ENCODE data around the gene CCDC186.

CCDC186 gene

DNA sequence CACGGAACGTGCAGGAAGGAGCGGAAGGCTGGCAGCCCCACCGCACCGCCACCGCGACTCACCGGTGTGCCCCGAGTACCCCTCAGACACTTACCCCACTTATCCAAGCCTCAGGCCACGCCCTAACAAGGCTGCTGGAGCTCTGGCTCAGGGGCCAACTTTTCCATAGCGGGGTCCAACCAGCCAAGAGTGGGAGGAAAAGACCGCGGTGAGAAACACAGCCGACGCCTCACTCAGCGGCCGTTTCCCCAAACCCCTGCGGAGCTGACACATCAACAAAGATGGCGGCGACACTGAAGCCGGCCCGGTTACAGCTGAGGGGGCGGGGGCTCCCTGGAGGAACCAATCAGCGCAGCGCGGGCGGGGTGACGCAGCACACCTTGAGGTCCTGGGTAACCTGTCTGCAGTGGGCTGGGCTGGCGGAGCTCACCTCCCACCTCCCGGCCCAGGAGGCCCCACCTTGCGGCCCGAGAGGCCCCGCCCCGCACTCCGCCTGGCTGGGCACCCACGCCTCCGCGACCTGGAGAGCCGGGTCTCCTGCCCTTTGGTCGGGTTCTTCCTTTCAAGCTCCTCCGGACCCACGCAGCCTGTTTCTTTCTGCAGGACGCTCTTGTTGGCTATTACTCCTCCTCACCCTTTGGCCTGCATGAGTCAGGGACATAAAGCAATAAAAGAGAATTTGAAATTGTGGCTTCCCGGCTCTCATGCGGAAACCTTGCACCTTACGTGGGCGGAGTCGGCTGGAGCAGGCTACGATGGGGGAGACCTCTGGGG is at the start of gene CCDC186:
TSS of gene CCDC186 (minus strand) at position 283 of the 774 bp plus-strand sequence. CDS start 10,935 bp downstream, outside the sequence.
- DNase-seq, result peak; percentile 92

DNA sequence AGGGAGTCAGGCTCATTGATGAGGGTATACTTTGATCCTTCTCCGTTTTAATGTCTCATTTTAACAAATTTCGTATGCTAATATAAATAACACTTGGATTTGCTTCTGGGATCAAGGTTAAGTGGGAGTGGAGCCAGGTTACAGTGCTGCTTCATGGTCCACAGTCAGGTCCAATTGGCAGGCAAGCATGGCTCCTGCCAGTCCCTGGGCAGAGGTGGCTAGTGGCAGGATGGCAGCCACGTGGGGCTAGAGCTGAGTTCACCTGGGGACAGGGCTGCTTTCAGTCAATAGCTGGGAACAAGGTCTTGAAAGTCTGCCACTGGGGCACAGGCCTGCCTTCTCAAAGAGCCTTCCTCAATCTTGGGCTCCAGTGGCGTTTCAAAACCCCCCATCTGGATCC is 49.1 kb upstream of the CCDC186 start:
- DNase-seq, result no peak

DNA sequence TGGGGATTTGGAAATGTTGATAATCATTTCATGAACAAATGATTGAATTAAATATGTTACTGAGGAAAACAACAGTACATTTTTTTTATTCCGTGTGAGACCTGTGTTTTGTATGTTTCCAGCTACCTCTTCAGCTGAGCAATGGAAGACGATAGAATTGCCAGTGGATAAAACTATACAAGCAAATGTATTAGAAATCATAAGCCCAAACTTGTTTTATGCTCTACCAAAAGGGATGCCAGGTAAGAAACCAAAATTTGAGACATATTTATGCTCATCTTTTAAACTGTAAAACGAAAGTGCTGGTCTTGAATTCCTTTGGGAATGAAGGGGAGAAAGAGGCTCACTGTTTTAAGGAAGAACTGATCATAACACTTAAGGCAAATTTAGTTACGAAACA is 47.2 kb upstream of the CCDC186 start:
- no peak for DNase-seq

DNA sequence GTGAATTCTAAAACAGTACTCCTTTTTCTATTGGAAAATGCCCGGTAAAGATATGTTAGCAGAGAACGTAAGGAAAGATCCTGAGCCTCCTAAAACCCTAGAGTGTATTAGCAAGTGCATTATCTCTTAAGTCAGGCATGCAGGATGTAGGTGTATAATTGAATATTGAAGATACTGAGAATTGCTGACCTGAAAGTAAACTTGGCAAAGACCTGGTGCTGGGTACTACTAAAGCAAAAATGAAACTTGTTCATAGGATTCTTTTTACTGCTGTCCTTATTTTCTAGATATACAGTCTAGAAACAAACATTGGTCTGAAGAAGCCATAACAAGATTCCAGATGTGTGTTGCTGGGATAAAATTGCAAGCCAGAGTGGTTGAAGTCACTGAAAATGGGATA is 46.3 kb upstream of the CCDC186 start:
- DNase-seq, result no peak

DNA sequence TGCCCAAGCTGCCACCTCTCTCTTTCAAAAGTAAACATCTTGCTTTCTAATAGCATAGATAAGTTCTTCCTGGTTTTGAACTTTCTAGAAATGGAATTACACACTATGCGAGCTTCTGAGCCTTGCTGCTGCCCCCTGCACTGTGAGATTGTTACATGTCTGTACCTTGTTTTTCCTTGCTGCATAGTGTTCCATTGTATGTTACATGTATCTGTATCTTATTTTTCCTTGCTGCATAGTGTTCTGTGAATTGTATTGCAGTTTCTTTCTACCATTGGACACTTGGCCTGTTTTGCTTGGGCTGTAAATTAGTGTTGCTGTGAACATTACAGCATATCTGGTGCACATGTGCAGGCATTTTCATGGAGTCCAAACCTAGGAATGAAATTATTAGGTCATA is 41.0 kb upstream of the CCDC186 start:
- DNase-seq, result no peak

DNA sequence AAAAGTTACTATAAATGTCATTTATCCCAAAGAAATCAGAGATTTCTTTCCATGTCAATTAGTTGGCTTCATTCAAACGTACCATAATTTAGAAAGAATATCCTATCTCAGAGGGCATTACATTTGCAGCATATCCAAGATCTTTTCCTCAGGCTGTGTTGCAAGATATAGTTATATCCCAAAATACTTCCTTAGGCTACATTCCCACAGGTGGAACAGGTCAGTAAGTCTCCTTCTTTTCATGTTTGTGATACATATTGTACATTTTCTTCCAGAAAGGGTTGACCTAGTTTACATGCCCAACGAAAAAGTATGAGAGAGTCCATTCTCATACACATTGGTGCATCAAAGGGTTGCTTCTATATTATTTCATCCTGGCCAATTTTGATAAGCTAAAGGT is 38.1 kb upstream of the CCDC186 start:
- no peak for DNase-seq

DNA sequence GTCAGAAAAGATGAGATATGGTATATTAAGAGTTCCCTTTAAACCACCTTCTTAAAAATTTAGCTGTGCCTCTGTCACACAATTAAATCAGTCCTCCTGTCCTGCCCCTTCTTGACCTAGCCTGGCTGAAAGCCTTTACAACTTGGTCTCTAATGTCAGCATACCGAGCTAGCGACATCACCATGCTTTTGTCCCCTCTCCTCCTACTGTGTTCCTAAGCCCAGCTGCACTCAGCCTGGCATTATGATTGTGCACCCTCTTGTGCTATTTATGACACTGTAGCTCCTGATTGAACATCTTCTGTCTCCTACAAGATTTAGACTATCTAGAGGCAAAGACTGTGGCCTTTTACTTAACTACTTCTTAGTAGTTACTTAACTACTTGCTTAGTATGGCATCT is 34.3 kb upstream of the CCDC186 start:
- no peak for DNase-seq

DNA sequence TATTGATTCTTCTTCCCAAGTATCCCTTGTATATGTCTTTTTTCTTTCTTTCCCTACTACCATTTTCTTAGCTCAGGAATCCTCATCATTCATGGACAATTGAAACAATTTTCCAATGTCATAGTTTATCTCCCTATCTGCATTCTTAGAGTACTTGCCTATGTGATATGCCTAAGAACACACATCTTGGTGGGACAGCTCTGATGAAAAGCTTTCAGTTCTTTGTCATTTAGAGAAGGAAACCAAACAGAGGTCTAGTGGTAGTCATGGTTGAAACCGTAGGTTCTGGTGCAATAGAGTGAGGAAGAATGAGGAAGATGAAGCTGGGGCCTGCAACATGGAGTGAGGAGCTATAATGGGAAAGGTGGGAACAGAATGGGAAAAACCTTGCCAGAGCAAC is 33.3 kb upstream of the CCDC186 start:
- DNase-seq, result no peak

DNA sequence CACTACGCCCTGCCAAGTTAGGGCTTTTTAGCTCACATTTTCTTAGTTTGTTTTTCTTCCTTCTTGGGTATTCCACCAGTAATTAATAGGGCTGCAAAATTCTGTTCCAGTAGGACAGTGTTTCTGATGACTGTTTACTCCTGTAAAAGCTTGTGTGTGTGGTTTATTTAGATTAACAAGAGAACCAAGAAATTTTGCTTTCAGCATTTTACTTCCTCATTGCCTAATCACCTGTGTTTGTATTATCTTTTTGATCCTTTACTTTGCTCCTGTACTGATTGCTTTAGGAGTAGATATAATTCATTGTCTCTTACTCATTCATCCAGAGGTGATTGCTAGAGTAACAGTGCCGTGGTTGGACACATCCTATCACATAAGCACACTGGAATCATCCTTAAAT is 32.9 kb upstream of the CCDC186 start:
- DNase-seq, result no peak

DNA sequence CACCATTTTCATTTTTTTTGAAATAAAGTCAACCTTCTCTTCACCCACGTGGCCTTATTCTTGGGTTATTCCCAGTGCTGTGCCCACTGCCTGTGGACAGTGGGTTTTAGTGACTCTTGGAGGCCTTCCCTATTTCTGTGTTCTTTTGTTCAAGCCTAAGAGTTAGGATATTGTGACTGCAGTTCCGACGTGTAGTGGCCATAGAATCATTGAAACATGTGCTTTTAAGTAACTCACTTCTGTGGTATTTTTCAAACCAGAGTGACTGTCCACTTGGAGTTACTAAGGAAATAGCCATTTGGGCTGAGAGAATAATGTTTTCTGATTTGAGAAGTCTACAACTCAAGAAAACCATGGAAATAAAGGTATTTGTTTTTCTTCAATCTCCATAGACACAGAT is 28.8 kb upstream of the CCDC186 start:
- DNase-seq, result no peak

DNA sequence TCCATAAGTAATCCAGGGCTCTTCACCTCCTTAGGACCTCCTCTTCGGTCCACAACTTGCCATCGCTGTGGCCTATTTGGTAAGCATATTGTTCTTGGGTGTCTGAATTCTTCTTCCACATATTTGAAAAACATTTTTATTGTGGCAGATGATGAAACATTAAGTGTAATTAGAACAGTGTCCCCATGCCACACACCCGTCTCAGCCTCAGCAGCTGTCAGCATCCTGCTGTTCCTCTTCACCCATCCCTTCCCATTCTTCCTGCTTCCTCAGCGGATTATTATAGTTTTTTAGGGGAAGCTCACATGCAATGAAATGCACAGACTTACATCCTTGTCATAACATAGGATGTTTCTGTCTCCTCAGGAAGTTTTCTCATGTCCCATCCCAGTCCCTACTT is 25.2 kb upstream of the CCDC186 start:
- no peak for DNase-seq

DNA sequence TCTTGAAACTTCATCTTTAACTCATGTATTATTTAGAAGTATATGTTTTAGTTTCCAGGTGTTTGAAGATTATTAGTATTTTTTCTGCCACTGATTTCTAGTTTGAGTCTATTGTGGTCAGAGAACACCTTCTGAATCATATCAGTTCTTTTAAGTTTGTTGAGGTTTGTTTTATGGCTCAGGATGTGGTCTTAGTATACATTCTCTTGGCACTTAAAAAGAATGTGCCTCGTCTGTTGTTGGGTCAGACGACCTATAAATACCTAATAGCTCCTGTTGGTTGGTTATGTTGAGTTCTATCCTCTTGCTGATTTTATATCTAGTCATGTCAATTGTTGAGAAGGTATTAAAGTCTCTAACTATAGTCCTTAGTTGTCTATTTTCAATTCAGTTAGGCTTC is 21.1 kb upstream of the CCDC186 start:
- no peak for DNase-seq

DNA sequence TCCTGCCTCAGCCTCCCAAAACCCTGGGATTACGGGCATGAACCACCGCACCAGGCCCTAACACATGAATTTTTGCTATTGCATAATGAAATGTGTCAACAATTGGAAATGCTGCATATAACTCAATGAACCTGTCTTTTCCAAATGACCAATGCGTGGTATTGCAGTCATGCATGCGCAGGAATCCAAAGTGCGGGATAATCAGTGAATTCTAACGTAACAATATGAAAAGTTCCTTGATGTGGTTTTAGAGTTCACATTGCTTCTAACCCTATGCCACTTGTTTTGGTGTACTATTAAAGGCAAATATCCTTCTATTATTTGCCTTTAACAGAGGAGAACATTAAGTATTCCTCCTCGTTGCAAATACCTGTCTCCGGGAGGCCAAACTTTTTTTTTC is 15.7 kb upstream of the CCDC186 start:
- DNase-seq, result no peak

DNA sequence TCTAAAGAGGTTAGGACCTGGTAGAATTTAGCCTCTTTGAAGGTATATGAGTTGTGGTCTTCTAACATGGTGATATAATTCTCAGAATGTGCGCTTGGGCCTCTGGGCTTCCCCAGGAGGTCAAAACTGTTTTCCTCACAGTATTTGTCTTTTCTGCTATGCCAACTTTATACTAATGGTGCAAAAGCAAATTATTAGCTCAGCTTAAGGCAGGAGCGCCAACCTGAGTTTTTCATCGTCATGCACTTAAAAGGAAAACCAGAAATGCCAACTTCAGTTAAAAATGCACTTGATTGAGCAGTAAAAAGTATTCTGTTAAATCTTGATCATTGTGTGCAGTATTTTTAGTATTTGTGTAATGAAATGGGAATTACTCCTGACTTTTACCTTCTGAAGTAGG is 14.9 kb upstream of the CCDC186 start:
- DNase-seq, result no peak

DNA sequence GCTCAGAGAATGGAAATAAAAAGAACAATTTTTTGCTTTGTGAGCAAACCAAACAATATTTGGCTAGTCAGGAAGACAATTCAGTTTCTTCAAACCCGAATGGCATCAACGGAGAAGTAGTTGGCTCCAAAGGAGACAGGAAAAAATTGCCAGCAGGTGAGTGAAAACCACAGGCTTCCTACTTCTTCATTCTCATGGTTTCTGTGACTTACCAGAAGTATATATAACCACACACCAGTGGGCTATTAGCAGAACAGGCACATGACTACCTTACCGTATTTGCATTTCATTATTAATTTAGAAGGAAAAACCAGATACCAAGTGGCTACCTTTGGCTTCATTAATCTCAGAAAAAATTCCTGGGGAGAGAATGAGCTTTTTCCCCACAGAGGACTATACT is 14.0 kb upstream of the CCDC186 start:
- DNase-seq, result no peak

DNA sequence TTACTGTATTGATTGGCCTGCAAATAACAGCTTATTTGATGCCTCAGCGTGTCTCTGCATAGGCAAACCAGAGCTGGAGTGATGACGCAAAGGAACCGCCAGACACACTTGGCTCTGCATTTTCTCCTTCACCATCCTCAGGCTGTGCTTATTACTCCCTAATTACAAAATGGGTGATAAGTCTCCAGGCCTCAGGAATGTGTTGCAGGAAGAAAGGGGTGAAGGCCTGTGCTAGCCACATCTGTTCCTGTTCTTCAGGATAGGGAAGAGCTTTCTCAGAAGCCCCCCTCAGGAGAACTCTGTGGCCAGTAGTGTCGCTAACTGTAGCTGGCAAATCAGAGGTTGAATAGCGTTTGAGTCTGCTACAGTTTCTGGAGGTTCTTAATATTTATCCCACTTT is 10.3 kb upstream of the CCDC186 start:
- no peak for DNase-seq

DNA sequence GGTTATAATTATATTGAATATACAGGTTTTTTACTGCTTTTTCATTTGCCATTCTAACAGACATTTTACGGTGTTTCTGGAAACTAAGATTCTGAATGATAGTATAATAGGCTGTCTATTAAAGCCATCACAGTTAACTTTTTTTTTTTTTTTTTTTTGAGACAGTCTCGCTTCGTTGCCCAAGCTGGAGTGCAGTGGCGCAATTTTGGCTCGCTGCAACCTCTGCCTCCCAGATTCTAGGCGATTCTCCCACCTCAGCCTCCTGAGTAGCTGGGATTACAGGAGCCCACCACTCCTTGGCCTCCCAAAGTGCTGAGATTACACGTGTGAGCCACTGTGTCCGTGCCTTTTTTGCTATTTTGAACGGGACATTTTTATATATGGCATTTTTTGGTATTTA is 9.6 kb upstream of the CCDC186 start:
- no peak for DNase-seq

DNA sequence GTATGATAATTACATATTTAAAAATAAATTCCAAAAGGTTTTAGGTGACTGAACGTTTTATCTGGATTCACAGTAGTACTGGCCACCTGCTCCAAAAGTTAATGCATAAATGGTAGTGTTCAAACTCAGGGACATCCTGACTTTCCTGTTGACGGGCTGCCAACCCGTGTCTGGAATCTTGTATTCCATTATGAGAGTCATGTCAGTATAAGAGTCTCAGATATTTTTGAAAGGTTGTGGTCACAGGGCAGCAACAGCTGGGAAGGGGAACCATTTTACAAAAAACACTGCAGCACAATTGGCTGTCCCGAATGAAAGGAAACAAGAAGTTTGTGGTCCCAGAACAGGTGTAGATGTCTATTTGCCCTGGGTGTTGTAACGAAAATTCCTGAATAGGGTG is 8.0 kb upstream of the CCDC186 start:
- DNase-seq, result no peak

DNA sequence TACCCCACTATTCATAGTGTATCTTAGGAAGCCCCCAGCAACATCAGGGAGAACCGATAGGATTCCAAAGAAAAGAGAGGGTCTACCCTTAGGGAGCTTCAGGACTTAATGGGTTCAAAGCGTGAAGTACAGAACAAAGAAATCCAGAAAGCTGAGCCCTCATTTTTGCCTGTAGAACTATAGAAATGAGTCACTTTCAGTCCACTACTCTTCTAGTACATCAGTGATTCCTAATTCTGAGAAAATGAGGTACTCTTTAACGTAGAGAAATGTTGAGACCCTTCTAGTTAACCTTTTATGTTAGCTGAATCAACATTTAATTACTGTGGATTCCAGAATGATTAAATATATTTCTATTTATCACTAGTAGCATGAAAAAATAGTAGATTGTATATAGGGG is 6.9 kb upstream of the CCDC186 start:
- no peak for DNase-seq

DNA sequence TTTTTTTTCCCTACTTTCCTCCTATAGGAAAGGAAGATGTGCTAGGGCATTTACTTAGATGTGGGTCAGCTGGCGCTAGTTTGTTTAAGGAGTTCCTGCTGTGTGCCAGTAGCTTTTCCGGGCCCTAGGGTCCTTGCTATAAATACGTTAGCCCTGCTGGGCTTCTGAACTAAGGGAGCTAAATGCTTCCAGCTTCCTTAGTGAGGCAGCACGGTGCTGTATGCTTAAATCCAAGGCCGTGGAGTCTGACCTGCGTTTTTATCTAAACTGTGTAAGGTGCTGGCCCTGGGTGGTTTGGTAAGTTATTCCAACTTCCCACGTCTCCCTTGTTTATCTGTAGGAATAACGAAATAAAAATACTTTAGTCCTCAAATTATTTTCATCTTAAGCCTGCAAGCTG is 5.7 kb upstream of the CCDC186 start:
- DNase-seq, result no peak

DNA sequence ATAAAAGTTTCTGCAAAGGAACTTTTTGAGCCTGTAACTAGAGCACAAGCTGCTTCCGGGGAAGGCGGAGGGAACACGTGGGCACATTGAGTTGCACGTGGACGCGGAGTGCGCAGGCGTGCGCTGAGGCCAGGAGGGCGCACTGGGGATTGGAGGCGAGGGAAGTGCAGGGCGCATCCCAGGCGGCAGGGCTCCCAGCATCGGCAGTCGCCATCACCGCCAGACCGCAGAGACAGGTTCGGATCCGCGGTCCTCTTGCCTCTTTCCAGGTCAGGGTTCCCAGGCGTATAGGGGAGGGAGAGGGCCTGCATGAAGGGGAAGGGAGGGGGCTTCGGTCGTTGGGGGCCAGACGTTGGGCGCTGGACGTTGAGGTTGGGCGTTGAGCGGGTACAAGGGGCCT is 5.1 kb upstream of the CCDC186 start, which contains the start of gene TDRD1:
TSS of gene TDRD1 (plus strand) at position 206 of the 400 bp plus-strand sequence. CDS start 8,479 bp downstream, outside the sequence.
- no peak for DNase-seq

DNA sequence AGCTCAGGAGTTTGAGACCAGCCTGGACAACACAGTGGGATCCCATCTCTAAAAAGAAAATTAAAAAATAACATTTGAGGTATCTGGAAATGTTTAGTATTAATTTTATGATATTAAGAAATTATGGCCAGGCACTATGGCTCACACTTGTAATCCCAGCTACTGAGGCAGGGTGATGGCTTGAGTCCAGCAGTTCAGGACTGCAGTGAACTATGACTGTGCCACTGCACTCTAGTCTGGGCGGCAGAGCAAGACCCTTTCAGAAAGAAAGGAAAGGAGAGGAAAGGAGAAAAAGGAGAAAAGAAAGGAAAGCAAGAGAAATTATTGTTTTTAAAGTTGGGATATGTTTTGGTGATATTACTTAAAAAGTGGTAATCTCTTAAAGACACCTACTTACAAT is 2.5 kb upstream of the CCDC186 start:
- no peak for DNase-seq

DNA sequence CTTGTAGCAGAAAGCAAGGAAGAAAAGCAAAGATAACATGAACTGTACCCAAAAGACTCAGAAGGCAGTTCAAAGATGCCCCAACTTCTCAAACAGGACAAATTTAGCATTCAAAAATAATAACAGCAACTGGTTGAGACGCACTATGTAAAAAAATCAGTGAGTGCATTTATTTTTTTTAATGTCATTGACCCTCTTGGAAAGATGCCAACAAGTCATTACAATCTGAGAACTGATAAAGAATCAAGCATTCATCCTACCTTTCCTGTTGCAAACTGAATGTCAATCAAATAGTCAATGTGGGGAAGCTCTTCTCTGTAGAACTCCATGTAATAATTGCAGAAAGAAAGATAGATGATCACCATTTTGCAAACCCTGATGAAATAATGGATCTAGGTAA is 1.7 kb upstream of the CCDC186 start:
- DNase-seq, result no peak

DNA sequence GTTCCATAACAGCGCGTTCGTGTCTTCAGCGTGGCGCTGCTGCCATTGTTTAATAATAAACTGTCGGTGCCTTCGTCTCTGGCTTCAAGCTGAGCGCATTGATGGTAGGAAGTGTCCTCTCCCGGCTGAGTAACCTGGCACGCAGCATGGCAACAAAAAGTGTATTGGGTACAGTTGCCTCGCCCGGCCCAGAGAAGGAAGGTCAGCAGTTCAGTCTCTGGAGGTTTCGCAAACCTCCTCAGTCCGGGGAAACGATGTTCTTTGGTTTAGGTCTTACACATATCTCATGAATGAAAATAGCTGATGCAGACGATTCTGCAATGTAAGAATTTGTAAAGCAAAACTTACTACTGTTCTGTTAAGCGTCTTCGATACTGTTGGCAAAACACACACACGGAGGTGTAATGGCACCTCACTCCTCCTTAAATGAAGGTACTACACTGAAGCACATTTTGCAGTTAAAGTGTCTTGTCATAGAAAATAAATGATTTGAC is 739 bp upstream of the CCDC186 start:
- no peak for DNase-seq

DNA sequence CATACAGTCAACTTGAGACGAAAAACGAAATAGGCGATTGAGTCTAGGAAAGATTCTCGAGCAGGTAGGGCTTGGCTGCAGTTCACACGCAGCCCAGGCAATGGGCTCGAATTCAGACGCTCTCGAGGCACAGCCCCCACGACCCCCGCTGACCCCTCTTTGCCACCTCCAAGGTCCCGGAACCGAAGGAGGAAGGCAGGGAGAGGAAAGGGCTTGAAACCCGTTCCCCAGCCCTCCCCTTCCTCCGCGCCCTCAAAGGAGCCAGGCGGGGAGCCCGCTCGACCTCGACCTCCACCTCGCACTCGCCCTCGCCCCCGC is 441 bp downstream of the CCDC186 start:
- DNase-seq, result no peak
